ENCODE measurements around the gene ACSL1.

Gene ACSL1, protein sequence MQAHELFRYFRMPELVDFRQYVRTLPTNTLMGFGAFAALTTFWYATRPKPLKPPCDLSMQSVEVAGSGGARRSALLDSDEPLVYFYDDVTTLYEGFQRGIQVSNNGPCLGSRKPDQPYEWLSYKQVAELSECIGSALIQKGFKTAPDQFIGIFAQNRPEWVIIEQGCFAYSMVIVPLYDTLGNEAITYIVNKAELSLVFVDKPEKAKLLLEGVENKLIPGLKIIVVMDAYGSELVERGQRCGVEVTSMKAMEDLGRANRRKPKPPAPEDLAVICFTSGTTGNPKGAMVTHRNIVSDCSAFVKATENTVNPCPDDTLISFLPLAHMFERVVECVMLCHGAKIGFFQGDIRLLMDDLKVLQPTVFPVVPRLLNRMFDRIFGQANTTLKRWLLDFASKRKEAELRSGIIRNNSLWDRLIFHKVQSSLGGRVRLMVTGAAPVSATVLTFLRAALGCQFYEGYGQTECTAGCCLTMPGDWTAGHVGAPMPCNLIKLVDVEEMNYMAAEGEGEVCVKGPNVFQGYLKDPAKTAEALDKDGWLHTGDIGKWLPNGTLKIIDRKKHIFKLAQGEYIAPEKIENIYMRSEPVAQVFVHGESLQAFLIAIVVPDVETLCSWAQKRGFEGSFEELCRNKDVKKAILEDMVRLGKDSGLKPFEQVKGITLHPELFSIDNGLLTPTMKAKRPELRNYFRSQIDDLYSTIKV

DNA sequence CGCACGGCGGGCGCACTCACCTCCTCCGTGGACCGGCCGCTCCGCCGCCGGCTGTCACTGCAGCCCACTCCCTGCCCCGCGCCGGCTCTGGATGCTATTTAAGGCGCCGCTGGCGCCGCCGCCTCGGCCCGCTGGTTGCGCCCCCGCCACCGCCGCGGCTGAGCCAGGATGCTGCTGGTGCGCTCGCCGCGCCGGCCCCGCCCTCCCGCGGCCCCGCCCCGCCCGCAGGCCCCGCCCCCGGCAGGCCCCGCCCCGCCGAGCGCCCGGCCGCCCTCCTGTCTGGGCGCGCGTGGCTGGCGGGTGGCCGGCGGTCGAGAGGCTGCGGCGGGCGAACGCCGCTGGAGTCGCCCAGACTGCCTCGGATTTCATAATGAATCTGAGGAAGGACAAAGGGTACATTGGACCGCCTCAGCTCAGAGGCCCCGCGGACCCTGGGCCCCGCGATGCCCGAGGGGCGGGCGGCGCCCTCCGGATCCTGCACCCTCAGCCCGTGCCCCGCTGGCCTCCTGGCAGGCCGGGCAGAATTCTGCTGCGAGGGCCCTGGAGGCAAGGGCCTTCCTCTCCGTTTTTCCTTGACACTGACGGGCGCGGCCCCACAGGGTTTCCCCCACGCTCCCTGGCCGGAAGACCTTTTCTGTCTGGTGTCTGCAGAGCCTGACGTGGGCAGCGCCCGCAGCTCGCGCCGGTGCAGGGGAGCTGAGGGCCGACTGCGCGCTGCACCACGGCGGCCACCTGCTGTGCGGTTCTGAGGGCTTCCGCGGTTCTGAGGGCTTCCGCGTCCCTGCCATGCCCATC, at the start of gene ACSL1:
Gene ACSL1 (minus strand): TSS at position 73 of the 795 bp plus-strand sequence. CDS start 22,454 bp downstream, outside the sequence.
- peak; percentile 9 for DNase-seq

DNA sequence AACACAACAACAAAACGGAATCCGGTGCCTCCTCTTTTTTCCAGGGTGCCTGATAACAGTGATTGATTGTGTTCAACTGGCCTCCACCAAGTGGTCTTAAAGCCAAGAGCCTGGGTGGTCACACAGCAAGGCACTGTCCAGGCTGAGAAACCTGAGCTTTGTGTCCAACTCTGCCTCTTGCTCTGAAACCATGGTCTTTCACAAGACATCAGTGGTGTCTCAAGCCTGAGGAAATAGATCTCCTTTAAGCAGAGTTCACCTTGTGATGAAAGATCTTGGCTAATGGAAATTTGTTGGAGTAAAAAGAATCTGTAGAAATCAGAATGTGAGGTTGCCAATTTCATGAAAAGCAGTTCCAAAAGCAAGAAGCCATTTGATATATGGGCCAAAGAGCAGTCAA, 47.3 kb upstream of the ACSL1 start:
- no peak for DNase-seq

DNA sequence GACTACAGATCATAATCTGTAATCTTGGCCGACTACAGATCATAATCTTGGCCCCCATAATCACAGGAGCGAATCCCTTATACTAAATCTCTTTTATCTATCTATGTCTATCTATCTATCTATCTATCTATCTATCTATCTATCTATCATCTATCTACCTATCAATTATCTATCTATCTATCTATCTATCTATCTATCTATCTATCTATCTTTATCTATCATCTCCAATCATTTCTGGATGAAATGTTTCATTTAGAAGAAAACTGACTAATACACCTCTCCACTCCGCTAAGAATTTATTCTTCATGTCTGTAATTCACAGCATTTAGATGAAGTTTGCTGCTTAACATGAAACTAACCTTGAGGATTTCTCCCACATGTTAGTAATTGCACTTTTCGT, 45.0 kb upstream of the ACSL1 start:
- no peak for DNase-seq

DNA sequence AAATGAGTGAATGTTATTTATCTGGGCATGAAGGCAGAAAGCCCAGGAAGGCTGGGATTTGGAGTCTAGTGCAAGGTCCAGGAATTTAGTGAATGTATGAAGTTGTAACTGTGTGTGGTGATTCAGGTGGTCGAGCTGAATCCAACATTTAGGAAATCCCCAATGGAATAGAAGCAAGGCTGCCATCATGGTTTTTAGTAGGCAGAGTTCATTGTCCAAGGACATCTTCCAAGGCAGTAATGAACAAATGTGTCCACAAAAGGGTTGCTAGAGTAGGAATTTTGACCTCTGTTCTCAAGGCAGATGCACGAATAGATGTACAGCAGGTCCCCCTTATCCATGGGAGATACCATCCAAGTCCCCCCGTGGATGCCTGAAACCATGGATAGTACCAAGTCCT, 42.9 kb upstream of the ACSL1 start:
- DNase-seq: no peak

DNA sequence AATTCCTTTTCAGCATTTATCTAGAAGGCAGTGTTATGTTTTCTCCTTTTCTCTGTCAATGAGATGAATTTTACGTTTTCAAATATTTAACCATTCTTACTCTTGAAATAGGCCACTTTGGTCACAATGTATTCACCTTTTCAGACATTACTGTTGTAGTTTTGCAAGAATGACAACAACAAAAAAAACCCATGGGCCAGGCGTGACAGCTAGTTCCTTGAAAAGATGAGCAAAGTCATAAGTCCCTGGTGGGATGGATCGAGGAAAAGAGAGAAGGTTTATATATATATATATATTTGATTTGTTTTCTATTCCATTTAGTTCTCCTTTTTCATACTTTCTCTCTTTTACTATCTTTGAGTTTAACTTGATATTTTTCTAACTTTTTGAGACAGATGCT, 38.1 kb upstream of the ACSL1 start:
- DNase-seq: no peak

DNA sequence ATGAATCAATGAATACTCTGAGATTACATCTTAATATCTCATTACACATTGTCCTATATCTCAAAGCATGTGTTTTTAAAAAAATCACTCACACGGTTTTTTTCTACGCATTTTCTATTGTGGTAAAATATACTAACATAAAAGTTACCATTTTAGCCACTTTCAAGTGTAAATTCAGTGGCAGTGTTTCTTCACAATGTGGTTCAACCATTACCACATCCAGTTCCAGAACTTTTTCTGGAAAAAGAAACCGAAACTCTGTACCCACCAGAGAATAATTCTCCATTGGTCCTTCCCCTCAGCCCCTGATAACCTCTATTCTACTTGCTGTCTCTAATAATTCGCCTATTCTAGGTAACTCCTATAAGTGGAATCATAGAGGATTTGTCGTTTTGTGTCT, 35.3 kb upstream of the ACSL1 start:
- DNase-seq: no peak

DNA sequence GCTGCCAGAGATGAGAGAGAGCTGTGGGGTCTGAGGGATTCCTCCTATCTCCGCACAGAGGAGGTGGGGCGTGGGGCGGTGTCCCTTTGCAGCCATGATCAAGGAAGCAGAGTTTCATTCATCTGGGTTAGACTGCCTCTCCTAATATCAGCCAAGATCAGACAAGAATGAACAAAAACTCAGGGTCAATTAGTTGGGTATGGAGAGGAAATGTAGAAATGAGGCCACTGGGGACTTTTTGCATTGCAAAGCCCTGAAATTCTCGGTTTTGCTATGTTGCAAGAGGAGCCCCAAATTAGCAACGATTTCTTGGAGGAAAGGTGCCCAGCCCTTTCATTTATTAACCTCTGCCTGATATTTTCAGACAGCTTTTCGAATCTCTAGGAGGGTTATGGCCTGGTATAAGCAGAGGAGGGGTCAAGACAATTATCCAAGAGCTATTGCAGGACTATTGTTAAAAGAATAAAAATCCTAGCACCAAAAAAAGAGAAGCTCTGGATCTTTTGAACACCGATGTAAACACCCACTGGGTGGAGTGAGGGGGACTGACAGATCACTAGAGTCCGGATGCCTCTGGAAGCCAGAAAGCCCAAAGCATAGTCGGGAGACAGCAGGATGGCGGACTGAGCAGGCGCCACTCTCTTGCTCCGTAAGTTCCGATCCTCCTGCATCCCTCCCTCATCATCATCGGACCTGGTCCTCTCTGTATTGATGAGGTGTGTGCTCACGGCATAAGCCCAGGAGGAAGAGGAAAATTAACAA, 34.4 kb upstream of the ACSL1 start:
- no peak for DNase-seq

DNA sequence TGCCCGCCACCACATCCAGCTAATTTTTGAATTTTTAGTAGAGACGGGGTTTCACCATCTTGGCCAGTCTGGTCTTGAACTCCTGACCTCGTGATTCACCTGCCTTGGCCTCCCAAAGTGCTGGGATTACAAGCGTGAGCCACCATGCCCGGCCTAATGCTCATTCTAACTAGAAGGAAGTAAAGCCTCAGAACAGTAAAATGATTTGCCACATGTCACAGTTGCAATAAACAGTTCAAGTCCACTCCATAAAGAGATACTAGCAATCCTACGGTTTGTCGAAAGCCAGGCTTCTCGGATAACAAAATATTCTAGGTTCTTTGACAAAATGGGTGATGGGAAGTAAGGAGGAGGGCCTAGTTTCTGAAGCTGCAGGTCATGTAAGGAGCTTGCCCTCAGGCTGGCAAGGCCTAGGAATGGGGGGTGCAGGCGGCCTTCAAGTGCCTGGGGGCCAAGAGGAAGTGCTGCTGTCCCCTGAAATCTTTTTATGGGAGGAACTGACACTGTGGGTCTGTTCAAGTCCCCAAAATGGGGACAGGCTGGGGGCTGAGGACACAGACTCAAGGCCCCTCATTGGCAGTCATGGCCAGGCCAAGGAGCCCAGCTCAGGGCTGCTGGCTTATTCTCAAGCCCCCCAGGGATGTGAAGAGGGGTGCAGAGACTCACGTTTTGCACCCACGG, 31.8 kb upstream of the ACSL1 start:
- DNase-seq: no peak

DNA sequence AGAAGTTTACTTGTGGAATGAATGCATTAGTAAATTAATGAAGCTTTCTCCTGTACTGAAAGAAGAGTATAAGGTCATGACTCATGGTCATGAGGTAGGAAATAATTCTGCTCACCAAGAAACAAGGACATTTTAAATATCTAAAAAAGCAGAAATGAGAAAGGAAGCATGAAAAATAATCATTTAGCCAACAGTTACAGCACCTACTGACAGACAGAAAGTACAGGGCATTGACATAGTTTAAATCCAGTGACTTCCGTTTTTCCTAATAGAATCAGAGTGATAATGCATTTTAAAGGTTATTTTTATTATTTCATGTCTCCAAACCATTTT, 30.5 kb upstream of the ACSL1 start:
- DNase-seq: no peak

DNA sequence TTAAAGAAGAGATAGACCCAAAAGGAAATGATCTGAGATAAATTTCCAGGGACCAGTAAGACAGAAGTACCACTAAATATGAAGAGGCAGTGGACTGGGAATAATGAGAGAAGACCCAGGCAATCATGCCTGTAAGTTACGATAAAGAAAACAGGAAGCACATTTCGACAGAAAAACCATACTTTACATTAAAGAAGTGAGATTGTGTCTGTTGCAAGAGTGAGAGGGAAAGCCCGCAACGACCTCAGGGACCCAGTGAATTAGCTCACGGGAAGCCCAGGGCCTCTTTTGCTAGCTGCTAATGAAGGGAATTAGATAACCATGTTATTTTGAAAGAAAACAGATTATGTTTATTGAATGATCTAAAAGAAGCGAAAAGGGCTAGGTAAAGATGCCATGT, 28.9 kb upstream of the ACSL1 start:
- no peak for DNase-seq

DNA sequence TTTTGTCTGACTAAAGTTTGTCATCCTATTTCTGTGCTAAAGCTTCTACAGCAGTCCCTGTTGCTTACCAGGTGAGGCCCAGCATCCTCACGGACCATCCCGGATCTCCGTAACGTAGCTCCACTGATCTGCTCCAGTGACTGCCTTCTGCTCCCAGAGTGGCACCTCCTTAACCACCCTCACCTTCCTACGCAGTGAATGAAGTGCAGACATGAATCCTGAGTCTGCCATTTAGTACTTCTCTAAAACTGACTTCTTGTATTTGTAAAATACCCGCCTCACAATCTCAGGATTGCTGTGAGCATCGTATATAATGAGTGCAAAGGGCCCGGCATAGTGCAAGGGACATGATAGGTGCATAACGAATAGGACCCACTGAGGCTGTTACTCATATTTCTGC, 27.7 kb upstream of the ACSL1 start:
- DNase-seq: no peak

DNA sequence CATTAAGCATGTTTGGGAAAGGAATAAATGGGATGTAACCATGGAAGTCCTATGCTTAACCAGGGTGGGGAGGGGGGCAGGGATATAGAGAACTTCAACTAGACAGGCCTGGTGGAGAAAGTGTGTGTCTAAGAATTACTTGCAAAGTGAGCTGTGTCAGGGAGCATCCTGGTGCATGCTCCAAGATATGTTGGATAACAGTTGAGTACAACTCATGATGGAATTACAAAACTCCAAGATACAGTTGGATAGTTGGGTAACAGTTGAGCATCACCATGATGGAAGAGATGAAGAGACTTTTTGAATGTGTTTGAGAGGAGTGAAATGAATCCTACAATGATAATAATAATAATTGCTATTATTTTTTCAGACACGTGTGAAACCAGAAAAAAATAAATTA, 26.1 kb upstream of the ACSL1 start:
- no peak for DNase-seq

DNA sequence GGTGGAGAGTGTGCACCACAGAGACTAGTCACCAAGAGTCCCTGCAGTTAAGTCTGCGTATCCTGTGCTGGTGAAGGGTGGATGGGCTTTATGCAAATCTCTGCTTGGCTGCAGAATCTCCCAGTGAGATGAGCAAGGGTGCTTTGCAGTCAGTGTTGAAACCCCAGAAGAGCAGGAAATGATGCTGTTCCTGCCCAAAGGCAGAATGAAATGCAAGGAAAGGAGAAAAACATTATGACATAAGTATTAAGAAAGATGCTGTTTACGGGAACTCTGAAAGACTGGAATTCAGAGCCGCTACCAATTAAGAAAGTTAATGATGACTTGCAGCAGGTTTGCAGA, 25.4 kb upstream of the ACSL1 start:
- DNase-seq: no peak

DNA sequence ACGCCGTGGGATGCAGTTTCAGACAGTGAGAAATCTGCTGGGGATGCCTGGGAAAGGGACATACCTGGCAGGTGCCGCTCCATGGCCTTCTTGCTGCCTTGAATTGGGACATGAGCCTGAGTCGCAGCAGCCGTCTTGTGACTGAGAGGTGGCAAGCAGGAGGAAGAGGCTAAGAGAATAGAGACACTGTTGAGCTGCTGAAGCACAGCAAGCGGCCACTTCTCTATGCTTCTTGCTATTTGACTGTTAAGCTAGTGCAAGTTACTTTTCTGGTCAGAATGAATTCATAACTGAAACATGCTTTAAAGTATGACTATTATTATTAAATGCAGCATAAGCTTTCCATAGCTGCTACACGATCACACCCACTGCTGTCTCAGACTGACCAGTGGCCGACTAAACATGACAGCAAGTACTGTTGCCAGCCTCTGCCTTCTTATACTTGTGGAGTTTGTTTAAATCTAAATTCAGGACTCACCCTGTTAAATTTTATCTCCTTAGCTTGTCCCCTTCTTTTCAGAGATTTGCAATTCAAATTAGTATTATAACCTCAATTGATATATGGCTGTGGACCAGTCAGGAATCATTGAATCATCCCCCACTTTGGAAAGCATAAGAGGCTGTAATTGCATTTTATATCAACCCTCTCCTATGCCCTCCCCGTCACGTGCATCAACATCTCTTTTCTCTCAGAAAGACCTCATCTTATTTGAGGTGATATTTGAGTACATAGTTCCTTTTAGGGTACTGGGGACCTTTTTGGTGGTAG, 24.8 kb upstream of the ACSL1 start:
- no peak for DNase-seq

DNA sequence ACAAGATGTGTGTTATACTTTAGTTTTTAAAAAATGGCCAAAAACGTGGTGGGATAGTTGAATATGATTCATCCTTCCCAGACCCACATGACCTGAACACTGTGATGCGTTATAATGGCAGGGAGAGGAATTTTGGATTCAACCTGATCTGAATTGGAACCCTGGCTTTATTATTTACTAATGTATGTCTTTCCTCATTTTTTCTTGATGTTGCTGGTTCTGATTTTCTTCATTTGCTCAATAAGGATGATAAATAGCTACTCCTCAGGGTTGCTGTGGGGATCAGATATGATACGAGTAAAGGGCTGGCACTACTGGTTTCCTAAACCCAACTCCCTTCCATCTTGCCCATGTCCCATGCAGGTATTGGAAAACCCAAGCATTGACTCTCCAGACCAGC, 24.2 kb upstream of the ACSL1 start:
- no peak for DNase-seq

DNA sequence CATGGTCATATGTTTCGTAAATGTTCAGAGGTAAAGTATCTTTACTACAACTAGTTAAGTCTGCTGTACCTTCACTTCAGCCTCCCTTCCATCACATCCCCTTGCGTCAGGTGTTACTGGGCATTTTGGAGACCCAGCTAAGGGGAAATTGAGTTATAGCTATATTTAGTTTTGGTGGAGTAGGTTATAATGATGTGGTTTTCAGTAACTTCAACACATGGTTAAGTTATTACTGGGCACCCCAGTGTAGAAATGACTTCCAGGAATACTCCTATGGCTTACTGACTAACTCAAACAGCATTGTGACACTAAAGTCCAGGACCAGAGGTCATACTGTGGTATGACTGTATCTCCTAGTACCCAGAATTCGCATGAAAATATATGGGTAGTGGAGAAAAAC, 23.4 kb upstream of the ACSL1 start:
- DNase-seq: no peak

DNA sequence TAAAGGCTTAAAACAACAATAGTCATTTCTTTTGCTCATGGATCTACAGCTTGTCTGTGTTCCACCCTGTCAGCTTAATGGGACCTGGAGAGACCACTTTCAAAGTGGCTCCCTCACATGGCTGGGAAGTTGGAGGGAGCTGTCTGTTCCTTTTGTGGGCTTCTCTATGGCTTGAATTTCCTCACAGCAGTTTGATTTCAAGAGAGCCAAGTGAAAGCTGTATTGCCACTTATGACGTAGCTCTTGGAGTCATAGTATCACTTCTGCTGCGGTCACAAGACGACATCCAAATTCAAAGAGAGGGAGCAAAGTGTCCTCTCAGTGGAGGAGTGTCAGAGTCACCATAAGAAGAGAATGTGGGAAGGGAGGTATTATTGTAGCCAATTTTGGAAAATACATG, 22.7 kb upstream of the ACSL1 start:
- DNase-seq: no peak

DNA sequence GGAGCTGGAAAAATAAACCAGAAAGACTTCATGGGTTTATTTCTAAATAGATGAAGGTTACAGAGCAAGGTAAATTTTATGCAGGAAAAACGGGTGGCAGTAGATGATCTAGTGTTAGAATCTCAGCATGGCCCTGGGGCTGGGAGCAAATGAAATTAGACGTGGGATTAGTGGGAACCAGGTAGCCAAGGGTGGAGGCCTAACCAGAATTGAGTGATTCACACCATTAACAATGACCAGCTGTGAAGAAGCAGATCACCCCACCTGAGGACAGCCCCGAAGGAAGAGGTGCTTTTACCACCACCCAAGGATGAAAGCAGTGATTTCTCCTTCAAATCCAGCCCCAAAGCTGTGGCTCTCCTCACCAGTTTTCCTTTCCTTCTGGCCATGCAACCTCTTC, 20.8 kb upstream of the ACSL1 start:
- no peak for DNase-seq

DNA sequence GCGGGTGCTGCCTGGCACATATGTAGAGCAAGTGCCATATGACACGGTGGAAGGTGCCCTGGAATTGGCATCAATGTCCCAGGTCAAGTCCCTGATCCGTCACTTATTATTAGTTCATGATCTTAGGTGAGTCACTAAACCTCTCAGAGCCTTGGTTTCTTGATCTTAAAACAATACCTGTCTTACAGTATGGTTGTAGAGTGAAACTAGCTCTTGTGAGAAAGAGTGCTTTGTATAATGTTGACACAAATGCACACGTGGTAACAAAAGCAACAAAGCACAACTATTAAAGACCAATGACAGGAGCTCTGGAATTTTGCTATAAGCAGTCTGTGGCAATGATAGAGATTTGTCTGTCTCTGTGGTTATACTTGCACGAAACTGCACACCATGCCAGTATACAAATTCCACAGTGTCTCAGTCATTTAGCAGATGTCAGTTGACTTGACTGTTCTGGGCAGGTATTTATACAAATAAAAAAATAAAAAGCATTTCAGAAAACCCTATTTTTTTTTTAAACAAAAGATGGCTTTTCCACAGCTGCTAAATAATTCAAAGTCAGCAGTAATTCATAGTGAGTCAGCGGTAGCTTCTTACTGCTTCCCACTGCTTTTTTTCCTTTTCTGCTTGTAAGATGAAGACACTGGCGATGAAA, 19.7 kb upstream of the ACSL1 start:
- DNase-seq: no peak

DNA sequence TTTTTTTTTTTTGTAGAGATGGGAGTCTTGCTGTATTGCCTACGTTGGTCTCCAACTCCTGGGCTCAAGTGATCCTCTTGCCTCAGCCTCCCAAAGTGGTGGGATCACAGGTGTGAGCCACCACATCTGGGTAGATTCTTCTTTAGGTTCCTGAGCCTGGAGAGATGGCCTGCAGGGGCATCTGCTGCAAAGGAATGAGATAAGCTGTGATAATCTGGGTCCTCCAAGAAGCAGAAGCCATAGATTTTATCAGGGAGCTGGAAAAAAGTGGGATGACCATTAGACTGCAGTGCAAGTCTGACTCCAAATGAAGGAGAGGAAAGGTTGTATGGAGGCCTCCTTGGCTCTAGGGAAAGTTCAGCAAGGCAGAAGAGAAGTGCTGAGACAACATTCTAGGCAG, 19.0 kb upstream of the ACSL1 start:
- DNase-seq: no peak

DNA sequence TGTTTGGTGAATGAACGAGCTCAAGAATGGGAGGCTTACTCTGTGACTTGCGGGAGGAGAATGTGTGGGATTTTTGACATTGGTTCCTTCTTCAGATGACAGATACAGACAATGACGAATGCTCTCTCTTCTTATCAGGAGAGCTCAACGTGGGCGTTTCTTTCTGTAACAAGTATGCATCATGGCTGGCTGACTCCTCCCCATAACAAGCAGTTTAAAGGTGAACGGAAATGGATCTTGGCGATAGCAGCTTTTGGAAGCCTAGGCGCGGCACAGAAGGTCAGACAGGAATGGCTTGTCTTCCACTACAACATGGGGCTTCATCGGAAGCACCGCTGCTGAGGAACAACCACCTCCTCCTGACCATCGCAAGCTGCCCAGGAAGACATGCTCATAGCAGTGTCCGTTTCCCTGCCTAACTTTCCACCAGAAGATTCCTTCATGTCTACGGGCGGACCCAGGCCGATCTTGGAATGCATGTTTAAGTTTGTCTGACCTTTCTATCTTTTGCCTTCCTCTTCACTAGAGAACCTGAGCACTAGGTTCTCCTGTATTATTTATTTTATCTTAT, 18.3 kb upstream of the ACSL1 start:
- no peak for DNase-seq
